WTC11 (cell line): ENCODE results near the gene SNX22.

Experiments used
- ARID4B ChIP-seq: sonication (generic); formaldehyde crosslinking; IDR thresholded peaks from 2 replicates; pipeline ENCODE4 v1.8.0; 2023; ENCODE audit warnings: missing genetic modification reagents, mild to moderate bottlenecking, borderline replicate concordance
- ATF3 ChIP-seq: sonication (generic); formaldehyde crosslinking; conservative IDR thresholded peaks from 2 replicates; pipeline ENCODE4 v1.8.1; 2022; ENCODE audit warnings: mild to moderate bottlenecking, missing genetic modification reagents
- CTCF ChIP-seq: fragments of 200-600 bp; IDR thresholded peaks from 2 replicates; pipeline ENCODE4 v1.8.0; 2022; ENCODE audit warnings: antibody characterized with exemption
- E2F5 ChIP-seq: sonication (generic); formaldehyde crosslinking; IDR thresholded peaks from 2 replicates; pipeline ENCODE4 v1.8.1; 2022; ENCODE audit warnings: mild to moderate bottlenecking, moderate library complexity, missing genetic modification reagents
- IRF2 ChIP-seq: sonication (generic); formaldehyde crosslinking; IDR thresholded peaks from 2 replicates; pipeline ENCODE4 v1.8.0; 2022; ENCODE audit warnings: low read depth, missing genetic modification reagents, borderline replicate concordance
- JUN ChIP-seq: sonication (generic); formaldehyde crosslinking; IDR thresholded peaks from 2 replicates; pipeline ENCODE4 v1.8.0; 2023; ENCODE audit warnings: mild to moderate bottlenecking, missing genetic modification reagents
- KAT7 ChIP-seq: sonication (generic); formaldehyde crosslinking; IDR thresholded peaks from 2 replicates; pipeline ENCODE4 v1.8.1; 2023; ENCODE audit warnings: missing genetic modification reagents, mild to moderate bottlenecking, borderline replicate concordance
- MAX ChIP-seq: sonication (generic); formaldehyde crosslinking; IDR thresholded peaks from 2 replicates; pipeline ENCODE4 v1.8.0; 2022; ENCODE audit warnings: mild to moderate bottlenecking, missing genetic modification reagents
- MYBL2 ChIP-seq: sonication (generic); formaldehyde crosslinking; IDR thresholded peaks from 2 replicates; pipeline ENCODE4 v1.8.1; 2023; ENCODE audit warnings: mild to moderate bottlenecking, moderate library complexity, missing genetic modification reagents
- PRRX2 ChIP-seq: fragments of 250-450 bp; sonication (Bioruptor Pico); IDR thresholded peaks from 2 replicates; pipeline ENCODE4 v1.8.0; 2021; ENCODE audit warnings: mild to moderate bottlenecking
- SP1 ChIP-seq: sonication (generic); formaldehyde crosslinking; conservative IDR thresholded peaks from 2 replicates; pipeline ENCODE4 v1.8.1; 2022; ENCODE audit warnings: missing genetic modification reagents
- TCF7 ChIP-seq: sonication (generic); formaldehyde crosslinking; IDR thresholded peaks from 2 replicates; pipeline ENCODE4 v1.8.0; 2022; ENCODE audit warnings: mild to moderate bottlenecking, low read depth, missing genetic modification reagents, moderate library complexity
- TP53 ChIP-seq: sonication (generic); formaldehyde crosslinking; IDR thresholded peaks from 2 replicates; pipeline ENCODE4 v1.8.1; 2023; ENCODE audit warnings: mild to moderate bottlenecking, missing genetic modification reagents
- USF2 ChIP-seq: sonication (generic); formaldehyde crosslinking; IDR thresholded peaks from 2 replicates; pipeline ENCODE4 v1.8.1; 2023; ENCODE audit warnings: mild to moderate bottlenecking, missing genetic modification reagents, moderate library complexity

- TF ChIP-seq MAX (CRISPR knock-in tag) (no peak), ARID4B (CRISPR knock-in tag) (no peak), CTCF (no peak), USF2 (CRISPR knock-in tag) (no peak), IRF2 (CRISPR knock-in tag) (no peak), TCF7 (CRISPR knock-in tag) (no peak), MYBL2 (CRISPR knock-in tag) (no peak), KAT7 (CRISPR knock-in tag) (no peak), JUN (CRISPR knock-in tag) (no peak), SP1 (CRISPR knock-in tag) (no peak), PRRX2 (CRISPR knock-in tag) (no peak), TP53 (no peak), ATF3 (CRISPR knock-in tag) (no peak), E2F5 (no peak)
Observed at GRCh38 chr15:64125978-64126377, 25.6 kb upstream of the SNX22 start.
